GM23338 (cell line): ENCODE data around the gene TBPL1. TPM values are rescaled to one million over a fixed set of nuclear protein-coding genes. Genes with fewer than 3 reads are reported as not detected.

Experiments used
- ATAC-seq: fragments of 200-7000 bp; cut with Tn5 transposase; 3 replicates; pipeline ENCODE4 v1.9.1; 2020
- DNase-seq: peaks from one replicate; pipeline ENCODE4 v3.0.0-alpha.2; 2015; ENCODE audit warnings: low spot score
- H2AFZ ChIP-seq: fragments of 200-600 bp; sonication (generic); 2 replicates; pipeline ENCODE4 v1.8.0; 2016; ENCODE audit warnings: antibody characterized with exemption, mild to moderate bottlenecking, moderate library complexity
- H3F3A ChIP-seq: fragments of 200-600 bp; sonication (generic); replicated peaks from 2 replicates; pipeline ENCODE4 v1.8.0; 2017; ENCODE audit warnings: antibody characterized with exemption, mixed run types, low read depth
- H3K27ac ChIP-seq: fragments of 200-600 bp; sonication (generic); 2 replicates; pipeline ENCODE4 v1.6.1; 2016; ENCODE audit warnings: low read depth
- H3K27me3 ChIP-seq: fragments of 200-600 bp; sonication (generic); 2 replicates; pipeline ENCODE4 v1.8.0; 2016; ENCODE audit warnings: mild to moderate bottlenecking, mixed run types, moderate library complexity; ENCODE audit not compliant: insufficient read depth
- H3K36me3 ChIP-seq: fragments of 200-600 bp; sonication (generic); 2 replicates; pipeline ENCODE4 v1.8.0; 2016; ENCODE audit warnings: mild to moderate bottlenecking; ENCODE audit not compliant: insufficient read depth
- H3K4me1 ChIP-seq: fragments of 200-600 bp; sonication (generic); 2 replicates; pipeline ENCODE4 v1.8.0; 2016; ENCODE audit warnings: mild to moderate bottlenecking, moderate library complexity; ENCODE audit not compliant: insufficient read depth
- H3K4me2 ChIP-seq: fragments of 200-600 bp; sonication (generic); 2 replicates; pipeline ENCODE4 v1.7.1; 2017; ENCODE audit warnings: mixed run types
- H3K4me3 ChIP-seq: fragments of 200-600 bp; sonication (generic); 2 replicates; pipeline ENCODE4 v1.6.1; 2016; ENCODE audit warnings: mixed run types
- H3K79me2 ChIP-seq: fragments of 200-600 bp; sonication (generic); replicated peaks from 2 replicates; pipeline ENCODE4 v1.8.0; 2017; ENCODE audit warnings: mild to moderate bottlenecking; ENCODE audit not compliant: insufficient read depth
- H3K9me2 ChIP-seq: fragments of 200-600 bp; sonication (generic); 2 replicates; pipeline ENCODE4 v1.8.0; 2017; ENCODE audit not compliant: insufficient read depth
- H4K20me1 ChIP-seq: fragments of 200-600 bp; sonication (generic); replicated peaks from 2 replicates; pipeline ENCODE4 v1.8.0; 2017; ENCODE audit warnings: mild to moderate bottlenecking; ENCODE audit not compliant: insufficient read depth
- H3K27ac Mint-ChIP-seq: 2 replicates; pipeline ENCODE4 v1.8.0; 2020; ENCODE audit warnings: inconsistent platforms, mild to moderate bottlenecking, moderate library complexity, mixed read lengths
- H3K27me3 Mint-ChIP-seq: 3 replicates; pipeline ENCODE4 v1.8.0; 2022; ENCODE audit warnings: low read depth, mild to moderate bottlenecking, moderate library complexity, mixed read lengths, inconsistent platforms; ENCODE audit not compliant: insufficient read depth, poor library complexity
- H3K36me3 Mint-ChIP-seq: 3 replicates; pipeline ENCODE4 v1.8.0; 2021; ENCODE audit warnings: low read depth, mild to moderate bottlenecking, inconsistent platforms, moderate library complexity, mixed read lengths
- H3K4me1 Mint-ChIP-seq: 3 replicates; pipeline ENCODE4 v1.8.0; 2020; ENCODE audit warnings: mild to moderate bottlenecking, inconsistent platforms, mixed read lengths
- H3K4me3 Mint-ChIP-seq: 3 replicates; pipeline ENCODE4 v1.8.0; 2021; ENCODE audit warnings: moderate library complexity, mild to moderate bottlenecking, inconsistent platforms, mixed read lengths
- H3K9me3 Mint-ChIP-seq: 3 replicates; pipeline ENCODE4 v1.8.0; 2020; ENCODE audit warnings: moderate library complexity, mild to moderate bottlenecking, inconsistent platforms, mixed read lengths
- CREB1 ChIP-seq: fragments of 250-450 bp; sonication (Bioruptor Pico); IDR thresholded peaks from 2 replicates; pipeline ENCODE4 v1.5.0; 2020; ENCODE audit warnings: low read depth, mild to moderate bottlenecking, moderate library complexity
- JUNB ChIP-seq: IDR thresholded peaks from one replicate; pipeline ENCODE4 v1.6.1; 2016; ENCODE audit warnings: antibody characterized with exemption; ENCODE audit not compliant: unreplicated experiment
- POLR2AphosphoS5 ChIP-seq: IDR thresholded peaks from 2 replicates; pipeline ENCODE4 v1.6.1; 2016; ENCODE audit warnings: antibody characterized with exemption, low read depth
- ZNF114 ChIP-seq: fragments of 250-450 bp; sonication (Bioruptor Pico); IDR thresholded peaks from 2 replicates; pipeline ENCODE4 v1.5.0; 2020; ENCODE audit warnings: mild to moderate bottlenecking, moderate library complexity
- ZNF331 ChIP-seq: fragments of 250-450 bp; sonication (Bioruptor Pico); IDR thresholded peaks from 2 replicates; pipeline ENCODE4 v1.5.0; 2020; ENCODE audit warnings: low read depth, mild to moderate bottlenecking, moderate library complexity
- polyA plus RNA-seq: library from polyadenylated mRNA; unstranded; fragments of >200 nt; fragmentation: Nextera tagmentation; extraction: Ambion mirVana; gene quantifications from 2 replicates; pipeline ENCODE4 v1.2.1, GENCODE V29; 2016
- total RNA-seq: library from RNA; depleted of rRNA; stranded (reverse); fragments of >200 nt; shearing (Covaris generic); gene quantifications from 2 replicates; pipeline ENCODE4 v1.2.3, GENCODE V29; 2014
- TF ChIP-seq, protein P1 (sequence below): fragments of 250-450 bp; sonication (Bioruptor Pico); IDR thresholded peaks from 2 replicates; pipeline ENCODE4 v1.5.0; 2020; ENCODE audit warnings: mild to moderate bottlenecking, moderate library complexity
- TF ChIP-seq, protein P2 (sequence below): IDR thresholded peaks from one replicate; pipeline ENCODE4 v1.6.1; 2018; ENCODE audit warnings: antibody characterized with exemption; ENCODE audit not compliant: unreplicated experiment

The TBPL1 gene
- total and polyA plus RNA-seq, 2 experiments from 2014 or later: 72.9 to 139 TPM

DNA sequence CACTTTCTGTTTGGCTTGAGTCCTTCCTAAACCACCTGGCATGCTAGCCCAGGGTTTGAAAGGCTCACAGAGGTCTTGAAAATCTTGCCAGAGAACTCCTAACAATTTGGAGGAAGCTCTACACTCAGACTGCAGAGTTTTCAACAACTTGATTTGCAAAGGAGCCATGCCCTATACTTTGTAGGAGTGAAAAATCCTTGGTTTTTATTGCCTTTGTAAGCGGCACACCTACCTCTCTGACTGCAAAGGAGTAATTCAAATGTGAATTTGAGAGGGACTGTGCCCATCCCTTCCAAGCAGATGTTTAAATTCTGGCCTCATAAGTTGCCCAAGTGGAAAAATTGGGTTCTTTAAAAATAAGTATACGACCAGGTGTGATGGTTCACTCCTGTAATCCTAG lies 58.0 kb downstream of the TBPL1 start (continued):
- TF ChIP-seq, protein P1, sequence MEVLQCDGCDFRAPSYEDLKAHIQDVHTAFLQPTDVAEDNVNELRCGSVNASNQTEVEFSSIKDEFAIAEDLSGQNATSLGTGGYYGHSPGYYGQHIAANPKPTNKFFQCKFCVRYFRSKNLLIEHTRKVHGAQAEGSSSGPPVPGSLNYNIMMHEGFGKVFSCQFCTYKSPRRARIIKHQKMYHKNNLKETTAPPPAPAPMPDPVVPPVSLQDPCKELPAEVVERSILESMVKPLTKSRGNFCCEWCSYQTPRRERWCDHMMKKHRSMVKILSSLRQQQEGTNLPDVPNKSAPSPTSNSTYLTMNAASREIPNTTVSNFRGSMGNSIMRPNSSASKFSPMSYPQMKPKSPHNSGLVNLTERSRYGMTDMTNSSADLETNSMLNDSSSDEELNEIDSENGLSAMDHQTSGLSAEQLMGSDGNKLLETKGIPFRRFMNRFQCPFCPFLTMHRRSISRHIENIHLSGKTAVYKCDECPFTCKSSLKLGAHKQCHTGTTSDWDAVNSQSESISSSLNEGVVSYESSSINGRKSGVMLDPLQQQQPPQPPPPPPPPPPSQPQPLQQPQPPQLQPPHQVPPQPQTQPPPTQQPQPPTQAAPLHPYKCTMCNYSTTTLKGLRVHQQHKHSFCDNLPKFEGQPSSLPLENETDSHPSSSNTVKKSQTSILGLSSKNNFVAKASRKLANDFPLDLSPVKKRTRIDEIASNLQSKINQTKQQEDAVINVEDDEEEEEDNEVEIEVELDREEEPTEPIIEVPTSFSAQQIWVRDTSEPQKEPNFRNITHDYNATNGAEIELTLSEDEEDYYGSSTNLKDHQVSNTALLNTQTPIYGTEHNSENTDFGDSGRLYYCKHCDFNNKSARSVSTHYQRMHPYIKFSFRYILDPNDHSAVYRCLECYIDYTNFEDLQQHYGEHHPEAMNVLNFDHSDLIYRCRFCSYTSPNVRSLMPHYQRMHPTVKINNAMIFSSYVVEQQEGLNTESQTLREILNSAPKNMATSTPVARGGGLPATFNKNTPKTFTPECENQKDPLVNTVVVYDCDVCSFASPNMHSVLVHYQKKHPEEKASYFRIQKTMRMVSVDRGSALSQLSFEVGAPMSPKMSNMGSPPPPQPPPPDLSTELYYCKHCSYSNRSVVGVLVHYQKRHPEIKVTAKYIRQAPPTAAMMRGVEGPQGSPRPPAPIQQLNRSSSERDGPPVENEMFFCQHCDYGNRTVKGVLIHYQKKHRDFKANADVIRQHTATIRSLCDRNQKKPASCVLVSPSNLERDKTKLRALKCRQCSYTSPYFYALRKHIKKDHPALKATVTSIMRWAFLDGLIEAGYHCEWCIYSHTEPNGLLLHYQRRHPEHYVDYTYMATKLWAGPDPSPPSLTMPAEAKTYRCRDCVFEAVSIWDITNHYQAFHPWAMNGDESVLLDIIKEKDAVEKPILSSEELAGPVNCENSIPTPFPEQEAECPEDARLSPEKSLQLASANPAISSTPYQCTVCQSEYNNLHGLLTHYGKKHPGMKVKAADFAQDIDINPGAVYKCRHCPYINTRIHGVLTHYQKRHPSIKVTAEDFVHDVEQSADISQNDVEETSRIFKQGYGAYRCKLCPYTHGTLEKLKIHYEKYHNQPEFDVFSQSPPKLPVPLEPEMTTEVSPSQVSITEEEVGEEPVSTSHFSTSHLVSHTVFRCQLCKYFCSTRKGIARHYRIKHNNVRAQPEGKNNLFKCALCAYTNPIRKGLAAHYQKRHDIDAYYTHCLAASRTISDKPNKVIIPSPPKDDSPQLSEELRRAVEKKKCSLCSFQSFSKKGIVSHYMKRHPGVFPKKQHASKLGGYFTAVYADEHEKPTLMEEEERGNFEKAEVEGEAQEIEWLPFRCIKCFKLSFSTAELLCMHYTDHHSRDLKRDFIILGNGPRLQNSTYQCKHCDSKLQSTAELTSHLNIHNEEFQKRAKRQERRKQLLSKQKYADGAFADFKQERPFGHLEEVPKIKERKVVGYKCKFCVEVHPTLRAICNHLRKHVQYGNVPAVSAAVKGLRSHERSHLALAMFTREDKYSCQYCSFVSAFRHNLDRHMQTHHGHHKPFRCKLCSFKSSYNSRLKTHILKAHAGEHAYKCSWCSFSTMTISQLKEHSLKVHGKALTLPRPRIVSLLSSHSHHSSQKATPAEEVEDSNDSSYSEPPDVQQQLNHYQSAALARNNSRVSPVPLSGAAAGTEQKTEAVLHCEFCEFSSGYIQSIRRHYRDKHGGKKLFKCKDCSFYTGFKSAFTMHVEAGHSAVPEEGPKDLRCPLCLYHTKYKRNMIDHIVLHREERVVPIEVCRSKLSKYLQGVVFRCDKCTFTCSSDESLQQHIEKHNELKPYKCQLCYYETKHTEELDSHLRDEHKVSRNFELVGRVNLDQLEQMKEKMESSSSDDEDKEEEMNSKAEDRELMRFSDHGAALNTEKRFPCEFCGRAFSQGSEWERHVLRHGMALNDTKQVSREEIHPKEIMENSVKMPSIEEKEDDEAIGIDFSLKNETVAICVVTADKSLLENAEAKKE (CRISPR knock-in tag): no peak
- no peak for TF ChIP-seq CREB1 (CRISPR knock-in tag)

DNA sequence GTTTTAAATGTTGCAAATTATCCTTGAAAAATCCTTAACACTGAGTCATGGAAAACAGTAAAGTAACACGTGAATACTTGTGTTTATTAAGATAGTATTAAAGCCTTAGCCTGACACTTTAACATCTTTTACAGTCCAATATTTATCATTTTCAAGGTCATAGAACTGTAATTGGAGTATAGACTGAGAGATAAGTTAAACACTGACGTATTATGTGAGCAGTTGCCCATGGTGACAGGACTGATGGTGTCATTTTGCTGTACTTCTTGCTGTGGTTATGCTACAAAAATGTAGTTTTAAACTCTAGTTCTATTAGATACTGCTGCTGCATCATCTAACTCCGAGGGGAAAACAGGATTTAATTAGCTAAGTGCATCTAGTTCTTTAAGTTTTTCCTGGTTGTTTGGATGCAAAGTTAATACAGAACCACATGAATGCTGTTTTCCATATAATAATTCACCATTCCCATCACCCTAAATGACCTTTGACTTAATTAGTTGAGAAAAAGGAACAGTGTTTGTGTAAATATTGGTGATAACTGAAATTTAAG lies 61.6 kb downstream of the TBPL1 start:
- Mint-ChIP-seq H3K4me3 (no peak overlapping the region), H3K9me3 (no peaks in the 10 kb centered on the region), H3K27ac (no peak overlapping the region), H3K4me1 (peaks cover 17% of the 10 kb centered on the region), H3K27me3 (peaks cover 4% of the 10 kb centered on the region), H3K36me3 (no peaks in the 10 kb centered on the region)
- H3K4me2 ChIP-seq: no peak overlapping the region
- no peak overlapping the region for H3K27ac ChIP-seq
- no peak for ATAC-seq
- H3K4me1 ChIP-seq: peaks cover 12% of the 10 kb centered on the region
- H4K20me1 ChIP-seq: no peaks in the 10 kb centered on the region
- no peak for DNase-seq
- no peaks in the 10 kb centered on the region for H3K79me2 ChIP-seq
- TF ChIP-seq POLR2AphosphoS5 (no peak), CREB1 (CRISPR knock-in tag) (no peak), JUNB (no peak), ZNF114 (CRISPR knock-in tag) (no peak), ZNF331 (CRISPR knock-in tag) (no peak)
- TF ChIP-seq, protein P2, sequence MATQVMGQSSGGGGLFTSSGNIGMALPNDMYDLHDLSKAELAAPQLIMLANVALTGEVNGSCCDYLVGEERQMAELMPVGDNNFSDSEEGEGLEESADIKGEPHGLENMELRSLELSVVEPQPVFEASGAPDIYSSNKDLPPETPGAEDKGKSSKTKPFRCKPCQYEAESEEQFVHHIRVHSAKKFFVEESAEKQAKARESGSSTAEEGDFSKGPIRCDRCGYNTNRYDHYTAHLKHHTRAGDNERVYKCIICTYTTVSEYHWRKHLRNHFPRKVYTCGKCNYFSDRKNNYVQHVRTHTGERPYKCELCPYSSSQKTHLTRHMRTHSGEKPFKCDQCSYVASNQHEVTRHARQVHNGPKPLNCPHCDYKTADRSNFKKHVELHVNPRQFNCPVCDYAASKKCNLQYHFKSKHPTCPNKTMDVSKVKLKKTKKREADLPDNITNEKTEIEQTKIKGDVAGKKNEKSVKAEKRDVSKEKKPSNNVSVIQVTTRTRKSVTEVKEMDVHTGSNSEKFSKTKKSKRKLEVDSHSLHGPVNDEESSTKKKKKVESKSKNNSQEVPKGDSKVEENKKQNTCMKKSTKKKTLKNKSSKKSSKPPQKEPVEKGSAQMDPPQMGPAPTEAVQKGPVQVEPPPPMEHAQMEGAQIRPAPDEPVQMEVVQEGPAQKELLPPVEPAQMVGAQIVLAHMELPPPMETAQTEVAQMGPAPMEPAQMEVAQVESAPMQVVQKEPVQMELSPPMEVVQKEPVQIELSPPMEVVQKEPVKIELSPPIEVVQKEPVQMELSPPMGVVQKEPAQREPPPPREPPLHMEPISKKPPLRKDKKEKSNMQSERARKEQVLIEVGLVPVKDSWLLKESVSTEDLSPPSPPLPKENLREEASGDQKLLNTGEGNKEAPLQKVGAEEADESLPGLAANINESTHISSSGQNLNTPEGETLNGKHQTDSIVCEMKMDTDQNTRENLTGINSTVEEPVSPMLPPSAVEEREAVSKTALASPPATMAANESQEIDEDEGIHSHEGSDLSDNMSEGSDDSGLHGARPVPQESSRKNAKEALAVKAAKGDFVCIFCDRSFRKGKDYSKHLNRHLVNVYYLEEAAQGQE: no peak
- no peaks in the 10 kb centered on the region for H3K36me3 ChIP-seq
- no peak overlapping the region for H3K4me3 ChIP-seq
- no peaks in the 10 kb centered on the region for H3K27me3 ChIP-seq
- H3F3A ChIP-seq: no peaks in the 10 kb centered on the region
- no peak overlapping the region for H2AFZ ChIP-seq
- H3K9me2 ChIP-seq: no peaks in the 10 kb centered on the region; the same call in 1 of the 2 replicates
